Suppressor macrophage treated with lipopolysaccharide for 1 hour (primary cell): ENCODE measurements around the gene CLECL1.
"Not testable (repeated sequence)": the region's sequence is repeated elsewhere in the genome, so short reads cannot be mapped to it uniquely, and the experiment has no call there.

ENCODE experiments used
- DNase-seq, 3 donors: peaks; one replicate each; pipeline ENCODE4 v3.0.0-alpha.2; 2020 to 2022

Gene CLECL1

GRCh38 chr12:9751204-9752144 lies 18.6 kb upstream of the CLECL1 start:
- DNase-seq = peak in 2 of 3 donors; percentile 65 to 79

GRCh38 chr12:9750276-9751203 lies 17.6 kb upstream of the CLECL1 start:
- peak; percentile 81 to 89 (median 88) for DNase-seq

- no peak for DNase-seq
These were observed 16.7 kb upstream of the CLECL1 start for GRCh38 chr12:9749640-9750039.

DNA sequence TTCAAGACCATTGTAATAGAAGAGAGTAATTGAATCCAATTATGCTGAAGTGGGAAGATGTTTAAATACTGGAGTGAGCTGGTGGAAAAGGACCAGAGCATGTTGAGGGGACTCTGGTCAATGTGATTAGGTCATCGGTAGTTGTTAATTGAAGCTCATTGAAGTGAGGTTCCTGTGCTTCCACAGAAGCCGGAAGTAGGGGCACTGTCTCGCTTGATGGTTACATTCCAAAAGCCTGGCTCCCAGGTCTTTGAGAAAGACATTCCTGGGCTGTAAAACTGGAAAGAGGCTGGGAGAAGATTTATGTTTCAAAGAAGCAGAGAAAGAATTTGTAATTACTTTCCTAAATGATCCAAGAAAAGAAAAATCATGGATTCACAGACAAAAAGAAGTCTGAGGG lies 12.3 kb upstream of the CLECL1 start:
- no peak for DNase-seq

DNA sequence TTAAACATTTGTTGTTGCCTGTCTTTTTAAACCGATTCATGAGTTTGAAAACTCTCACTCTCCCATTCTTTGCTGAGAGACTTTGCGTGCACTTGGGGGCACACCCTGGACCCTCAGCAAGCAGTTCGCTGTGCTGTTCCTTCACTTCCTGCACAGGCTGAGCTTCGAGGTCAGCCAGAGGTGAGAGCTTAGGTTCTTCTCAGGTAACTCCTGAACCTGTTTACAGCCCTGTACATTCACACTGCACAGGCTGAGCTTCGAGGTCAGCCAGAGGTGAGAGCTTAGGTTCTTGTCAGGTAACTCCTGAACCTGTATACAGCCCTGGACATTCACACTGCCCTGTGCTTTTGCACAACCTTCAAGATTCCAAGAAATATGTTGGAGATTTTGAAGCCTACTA lies 9.8 kb upstream of the CLECL1 start:
- DNase-seq = no peak

GRCh38 chr12:9741726-9742125 lies 8.8 kb upstream of the CLECL1 start:
- no peak for DNase-seq

DNA sequence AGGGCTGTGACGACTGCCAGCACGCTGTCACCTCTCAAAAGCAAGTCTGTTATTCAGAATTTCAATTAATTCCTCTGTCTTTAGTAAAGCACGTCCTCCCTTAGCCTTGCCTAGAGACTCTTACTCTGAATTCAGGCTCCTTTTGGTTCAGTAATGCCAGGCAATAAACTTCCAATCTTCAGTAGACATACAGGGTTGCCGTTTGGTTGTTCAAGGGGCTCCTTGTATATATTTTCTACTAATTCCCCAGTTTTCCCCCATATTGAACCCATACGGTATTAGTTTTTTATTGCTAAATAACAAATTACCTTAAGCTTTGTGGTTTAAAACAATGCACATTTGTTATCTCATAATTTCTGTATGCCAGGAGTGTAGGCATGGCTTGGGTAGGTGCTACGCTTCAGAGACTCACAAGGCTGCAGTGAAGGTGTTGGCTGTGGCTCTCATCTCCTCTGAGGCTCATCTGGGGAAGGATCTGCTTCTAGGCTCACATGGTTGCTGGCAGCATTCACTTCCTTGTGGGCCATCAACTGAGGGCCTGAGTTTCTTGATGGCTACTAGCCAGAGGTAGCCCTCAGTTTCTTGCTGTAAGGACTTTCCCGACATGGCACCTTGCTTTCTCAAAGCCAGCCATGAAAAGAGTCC lies 7.3 kb upstream of the CLECL1 start:
- DNase-seq = no peak

DNA sequence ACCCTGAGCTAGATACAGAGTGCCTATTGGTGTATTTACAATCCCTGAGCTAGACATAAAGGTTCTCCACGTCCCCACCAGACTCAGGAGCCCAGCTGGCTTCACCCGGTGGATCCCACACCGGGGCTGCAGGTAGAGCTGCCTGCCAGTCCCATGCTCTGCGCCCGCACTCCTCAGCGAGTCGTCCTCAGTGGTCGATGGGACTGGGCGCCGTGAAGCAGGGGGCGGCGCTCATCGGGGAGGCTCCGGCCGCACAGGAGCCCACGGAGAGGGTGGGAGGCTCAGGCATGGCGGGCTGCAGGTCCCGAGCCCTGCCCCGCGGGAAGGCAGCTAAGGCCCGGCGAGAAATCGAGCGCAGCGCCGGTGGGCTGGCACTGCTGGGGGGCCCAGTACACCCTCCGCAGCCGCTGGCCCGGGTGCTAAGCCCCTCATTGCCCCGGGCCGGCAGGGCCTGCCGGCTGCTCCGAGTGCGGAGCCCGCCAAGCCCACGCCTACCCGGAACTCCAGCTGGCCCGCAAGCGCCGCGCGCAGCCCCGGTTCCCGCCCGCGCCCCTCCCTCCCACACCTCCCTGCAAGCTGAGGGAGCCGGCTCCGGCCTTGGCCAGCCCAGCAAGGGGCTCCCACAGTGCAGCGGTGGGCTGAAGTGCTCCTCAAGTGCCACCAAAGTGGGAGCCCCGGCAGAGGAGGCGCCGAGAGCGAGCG lies 6.7 kb upstream of the CLECL1 start:
- DNase-seq = not testable (repeated sequence)

DNA sequence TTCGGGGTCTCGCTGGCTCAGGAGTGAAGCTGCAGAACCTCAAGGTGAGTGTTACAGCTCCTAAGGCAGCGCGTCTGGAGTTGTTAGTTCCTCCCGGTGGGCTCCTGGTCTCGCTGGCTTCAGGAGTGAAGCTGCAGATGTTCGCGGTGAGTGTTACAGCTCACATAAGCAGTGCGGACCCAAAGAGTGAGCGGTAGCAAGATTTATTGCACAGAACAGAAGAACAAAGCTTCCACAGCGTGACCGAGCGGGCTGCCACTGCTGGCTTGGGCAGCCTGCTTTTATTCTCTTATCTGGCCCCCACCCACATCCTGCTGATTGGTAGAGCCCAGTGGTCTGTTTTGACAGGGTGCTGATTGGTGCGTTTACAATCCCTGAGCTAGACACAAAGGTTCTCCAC lies 6.0 kb upstream of the CLECL1 start:
- DNase-seq = not testable (repeated sequence)

DNA sequence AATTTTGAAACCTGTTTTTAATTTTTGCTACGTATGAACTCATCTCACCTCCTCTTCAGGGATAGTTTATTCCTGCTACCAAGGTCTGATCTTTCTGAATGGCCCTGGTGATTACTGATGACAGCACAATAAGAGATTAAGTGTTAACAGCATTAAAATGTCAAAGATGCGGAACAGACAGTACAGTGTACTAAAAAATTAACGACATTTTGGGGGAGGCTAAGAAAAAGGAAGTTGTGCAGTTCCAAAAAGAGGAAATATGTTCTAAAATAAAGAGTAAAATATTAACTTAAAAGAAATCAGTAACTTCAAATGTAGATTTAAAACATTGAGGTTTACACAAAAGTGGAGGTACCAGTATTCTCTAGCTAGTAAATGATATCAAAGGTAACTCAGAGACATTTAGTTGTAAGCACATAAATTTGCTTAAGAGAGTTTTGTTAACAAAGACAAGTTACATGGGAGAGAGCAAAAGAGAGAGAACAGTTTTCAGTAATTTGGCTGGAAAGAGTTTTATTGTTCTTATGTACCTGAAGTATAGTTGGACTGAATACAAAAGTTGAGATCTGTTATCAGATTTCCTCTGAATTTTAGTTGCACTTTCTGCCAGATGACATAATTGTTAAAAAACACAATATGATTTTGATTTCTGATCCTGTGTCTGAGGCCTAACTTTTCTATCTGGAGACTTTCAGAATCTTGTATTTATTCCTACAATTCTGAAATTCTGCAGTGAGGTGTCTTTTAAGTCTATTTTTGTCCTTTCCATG lies 4.2 kb upstream of the CLECL1 start:
- peak; percentile 33 to 71 (median 69) for DNase-seq

GRCh38 chr12:9735601-9736000 lies 2.7 kb upstream of the CLECL1 start:
- DNase-seq = peak in 2 of 3 donors; percentile 27 to 57

DNA sequence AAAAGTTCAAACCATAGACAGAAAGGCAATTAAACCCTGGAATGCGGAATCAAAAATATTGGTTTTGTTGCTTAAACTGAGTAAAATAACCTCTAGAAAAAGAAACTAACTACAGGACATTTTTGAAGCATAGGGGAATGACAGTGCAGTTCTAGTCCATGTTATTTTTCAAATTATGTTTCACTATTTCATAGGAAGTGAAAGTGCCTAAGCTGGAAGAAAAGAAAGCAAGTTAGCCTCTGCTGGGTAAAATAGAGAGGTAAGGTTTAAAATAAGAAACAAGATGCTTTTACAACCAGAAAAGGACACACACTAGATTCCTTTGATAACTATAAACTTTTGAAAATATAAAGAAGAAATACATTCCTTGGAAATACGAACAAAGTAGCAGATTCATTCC lies 1.1 kb downstream of the CLECL1 start:
- DNase-seq = peak; percentile 46 to 82 (median 72)

DNA sequence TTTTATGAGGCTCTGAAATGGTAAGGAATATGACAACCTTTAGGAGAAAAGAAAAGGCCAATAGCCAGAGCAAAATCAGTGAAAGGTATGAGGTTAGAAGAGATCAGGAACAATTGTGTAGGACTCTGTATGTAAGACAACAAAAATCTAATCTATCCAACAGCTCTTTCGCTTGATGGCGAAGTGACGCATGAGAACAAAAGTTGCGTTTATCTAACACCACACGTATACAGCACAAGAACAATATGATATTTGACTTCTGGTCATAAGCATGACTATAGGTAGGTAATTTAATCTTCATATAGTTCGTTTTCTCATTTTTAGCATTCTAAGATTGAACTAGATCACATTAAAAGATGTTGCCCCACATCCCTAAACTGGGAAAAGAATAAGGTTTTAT lies 1.5 kb downstream of the CLECL1 start:
- DNase-seq = no peak

DNA sequence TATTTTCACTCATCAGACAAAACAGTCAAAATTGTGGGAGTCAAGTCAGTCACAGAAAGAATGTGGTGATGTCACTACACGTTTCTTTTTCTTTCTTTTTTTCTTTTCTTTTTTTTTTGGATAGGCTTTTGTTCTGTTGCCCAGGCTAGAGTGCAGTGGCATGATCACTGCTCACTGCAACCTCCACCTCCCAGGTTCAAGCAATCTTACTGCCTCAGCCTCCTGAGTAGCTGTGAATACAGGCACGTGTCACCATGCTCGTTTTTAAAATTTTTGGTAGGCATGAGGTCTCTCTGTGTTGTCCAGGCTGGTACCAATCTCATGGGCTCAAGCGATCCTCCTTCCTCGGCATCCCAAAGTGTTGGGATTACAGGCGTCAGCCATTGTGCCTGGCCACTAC lies 2.3 kb downstream of the CLECL1 start:
- DNase-seq = no peak

DNA sequence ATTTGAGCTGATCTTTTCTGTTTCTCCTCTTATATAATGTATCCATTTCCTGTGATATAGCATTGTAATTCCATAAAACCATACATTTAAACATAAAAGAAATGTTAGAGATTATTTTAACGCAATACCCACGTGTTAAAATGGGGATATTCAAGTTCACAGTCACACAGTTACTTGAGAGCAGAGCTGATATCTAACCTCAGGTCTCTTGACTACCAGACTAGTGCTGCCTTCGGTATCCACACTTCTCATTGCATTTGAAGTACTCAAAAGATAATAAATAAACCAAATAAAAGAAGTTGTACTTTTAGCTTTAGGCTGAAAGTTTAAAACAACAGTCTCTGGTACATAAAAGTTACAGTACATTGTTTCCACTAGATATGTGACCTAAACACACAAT lies 2.9 kb downstream of the CLECL1 start:
- no peak for DNase-seq

GRCh38 chr12:9729082-9729481 lies 3.8 kb downstream of the CLECL1 start:
- no peak for DNase-seq

DNA sequence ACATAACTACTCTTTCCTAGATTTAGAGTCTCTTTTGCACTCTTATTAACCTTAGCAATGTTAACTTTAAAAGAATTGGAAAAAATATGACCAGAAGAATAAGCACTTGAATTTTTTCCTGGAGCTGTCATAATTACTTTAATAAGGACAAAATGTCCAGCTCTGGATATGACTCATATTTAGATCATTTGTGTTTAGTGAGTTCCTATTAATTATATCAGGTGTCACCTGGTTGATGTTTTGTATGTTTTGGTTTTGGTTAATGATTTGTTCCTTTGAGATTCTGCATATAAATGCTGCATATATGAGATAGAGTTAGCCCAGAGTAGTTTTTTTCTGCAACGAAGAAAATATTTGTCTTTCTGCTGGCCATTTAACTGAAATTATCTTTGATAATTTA lies 5.1 kb downstream of the CLECL1 start:
- no peak for DNase-seq

DNA sequence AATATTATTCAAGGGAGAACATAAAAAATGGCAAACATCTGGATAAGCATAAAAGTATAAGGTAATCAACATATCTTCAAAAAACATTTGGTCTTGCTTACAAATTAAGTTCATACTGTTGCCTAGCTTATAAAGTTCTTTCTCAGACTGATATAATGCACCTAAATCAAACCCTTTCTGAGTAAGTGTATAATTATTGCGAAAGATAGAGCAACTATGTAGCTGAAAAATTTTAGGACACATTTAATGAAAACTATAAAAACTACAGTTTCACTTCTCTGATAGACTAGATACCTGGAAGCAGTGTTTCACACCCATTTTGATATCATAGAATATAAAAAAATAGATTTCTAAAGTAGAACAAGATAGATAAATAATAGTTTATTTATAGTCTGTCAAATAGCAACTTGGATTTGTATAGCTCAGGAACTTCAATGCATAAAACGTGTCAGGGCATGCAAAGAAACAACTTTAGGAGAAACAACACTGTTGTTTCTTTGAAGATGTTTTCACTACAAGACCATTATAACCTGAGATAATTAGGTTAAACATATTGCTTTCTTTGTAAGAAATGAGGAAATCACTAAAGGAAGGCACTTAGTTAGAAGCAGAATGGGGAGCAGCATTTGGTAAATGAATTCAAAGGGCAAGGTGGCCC lies 7.6 kb downstream of the CLECL1 start:
- DNase-seq = no peak

DNA sequence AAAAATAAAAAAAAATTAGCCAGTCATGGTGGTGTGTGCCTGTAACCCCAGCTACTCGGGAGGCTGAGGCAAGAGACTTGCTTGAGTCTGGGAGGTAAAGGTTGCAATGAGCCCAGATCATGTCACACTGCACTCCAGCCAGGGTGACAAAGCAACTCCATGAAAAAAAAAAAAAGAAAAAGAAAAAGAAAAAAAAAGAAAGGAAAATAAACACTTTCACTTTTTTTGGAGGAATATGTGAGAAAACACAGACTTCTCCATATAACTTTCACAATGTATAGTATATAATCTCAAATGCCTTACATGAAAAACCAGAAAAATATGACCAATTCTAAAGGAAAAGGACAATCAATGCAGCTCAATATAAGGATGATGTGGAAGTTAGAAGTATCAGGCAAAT lies 8.9 kb downstream of the CLECL1 start:
- no peak for DNase-seq

- DNase-seq = peak; percentile 62 to 83 (median 73)
These were observed 11.4 kb downstream of the CLECL1 start for GRCh38 chr12:9721394-9722092.
